Epithelial cell of proximal tubule (primary cell): Measurements from ENCODE around the gene CLEC17A. TPM values are rescaled to one million over a fixed set of nuclear protein-coding genes. Genes with fewer than 3 reads are reported as not detected.

Source experiments
- DNase-seq: peaks from one replicate; pipeline ENCODE4 v3.0.0-alpha.2; 2011; ENCODE audit warnings: low read depth
- H3K4me3 ChIP-seq: 2 replicates; pipeline ENCODE4 v1.5.1; 2011; ENCODE audit warnings: low read depth, mild to moderate bottlenecking, low read length
- CTCF ChIP-seq: conservative IDR thresholded peaks from 2 replicates; pipeline ENCODE4 v1.5.1; 2012; ENCODE audit warnings: low read depth, mild to moderate bottlenecking, low read length
- total RNA-seq: library from RNA; depleted of rRNA; stranded (reverse); fragments of >200 nt; gene quantifications from 2 replicates; pipeline ENCODE4 v1.2.3, GENCODE V29; 2015

The CLEC17A gene
- total RNA-seq, 1 donor from 2014 or later, result not detected

DNA sequence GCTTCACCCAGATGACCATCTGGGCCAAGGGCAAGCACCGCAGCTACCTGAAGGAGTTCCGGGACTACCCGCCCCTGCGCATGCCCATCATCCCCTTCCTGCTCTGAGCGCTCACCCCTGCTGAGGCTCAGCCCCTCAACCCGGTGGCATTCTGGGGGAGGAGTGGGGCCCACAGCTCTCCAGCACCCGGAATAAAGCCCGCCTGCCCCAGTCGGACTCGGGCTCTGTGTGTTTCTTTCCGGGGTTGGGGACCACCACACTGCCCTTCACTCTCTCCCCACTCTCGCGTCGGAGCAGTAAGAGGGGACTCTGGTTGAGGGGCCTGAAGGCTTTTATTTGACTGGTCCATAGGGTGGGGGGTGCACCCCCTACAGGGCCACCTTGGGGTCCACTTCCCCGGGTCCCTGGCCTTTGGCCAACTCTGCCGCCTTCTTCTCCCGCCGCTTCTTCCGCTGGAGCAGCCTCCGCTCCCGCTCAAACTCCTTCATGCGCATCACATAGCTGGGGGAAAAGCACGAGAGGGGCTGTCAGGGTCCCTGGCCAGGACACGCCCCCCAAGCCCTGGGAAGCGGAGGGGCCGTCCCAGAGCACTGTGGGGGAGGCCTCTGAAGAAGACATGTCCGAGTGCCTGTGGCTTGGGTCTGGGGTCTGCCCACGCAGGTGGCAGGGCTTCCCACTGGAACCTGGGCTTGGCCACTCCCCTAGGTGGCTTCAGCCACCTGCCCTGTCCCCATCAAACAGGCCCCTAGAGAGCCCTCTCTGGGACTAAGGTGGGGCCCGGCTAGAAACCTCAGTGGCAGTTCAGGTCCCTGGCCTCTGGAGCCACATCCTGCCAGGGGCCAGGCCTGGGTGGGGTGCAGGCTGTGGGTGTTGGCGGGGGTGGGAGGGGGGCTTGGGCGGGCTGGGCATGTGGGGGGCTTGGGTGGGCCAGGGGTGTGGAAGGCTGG is 16.8 kb upstream of the CLEC17A start:
- DNase-seq, result no peak
- TF ChIP-seq CTCF, result no peak

GRCh38 chr19:14566712-14567077 is 16.2 kb upstream of the CLEC17A start:
- no peak overlapping the region for H3K4me3 ChIP-seq
- no peak for TF ChIP-seq CTCF
- no peak for DNase-seq

More for the DNA sequence above, 16.8 kb upstream of the CLEC17A start:
- no peak overlapping the region for H3K4me3 ChIP-seq

DNA sequence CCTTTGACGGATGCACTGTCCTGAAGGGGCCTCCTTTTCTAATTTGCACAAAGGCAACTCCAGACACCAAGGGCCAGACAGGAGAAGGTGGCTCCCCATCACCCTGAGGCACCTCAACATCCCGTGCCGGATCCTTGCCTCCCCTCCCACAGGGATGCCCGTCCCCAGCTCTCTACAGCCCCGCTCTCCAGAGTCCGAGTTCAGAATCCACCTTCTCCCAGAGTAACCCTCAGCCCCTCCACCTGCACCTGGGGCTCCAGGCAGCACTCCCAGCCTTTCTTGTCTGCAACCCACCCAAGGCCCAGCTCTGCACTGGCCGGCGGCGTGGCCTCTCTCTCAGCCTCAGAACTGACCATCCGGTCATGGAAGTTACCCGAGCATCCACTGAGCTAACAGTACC is 15.8 kb upstream of the CLEC17A start:
- no peak for DNase-seq
- H3K4me3 ChIP-seq, result no peak overlapping the region
- TF ChIP-seq CTCF, result no peak

GRCh38 chr19:14570864-14571527 is 11.9 kb upstream of the CLEC17A start:
- no peak for TF ChIP-seq CTCF
- H3K4me3 ChIP-seq, result peak overlapping the region; percentile 100
- no peak for DNase-seq

DNA sequence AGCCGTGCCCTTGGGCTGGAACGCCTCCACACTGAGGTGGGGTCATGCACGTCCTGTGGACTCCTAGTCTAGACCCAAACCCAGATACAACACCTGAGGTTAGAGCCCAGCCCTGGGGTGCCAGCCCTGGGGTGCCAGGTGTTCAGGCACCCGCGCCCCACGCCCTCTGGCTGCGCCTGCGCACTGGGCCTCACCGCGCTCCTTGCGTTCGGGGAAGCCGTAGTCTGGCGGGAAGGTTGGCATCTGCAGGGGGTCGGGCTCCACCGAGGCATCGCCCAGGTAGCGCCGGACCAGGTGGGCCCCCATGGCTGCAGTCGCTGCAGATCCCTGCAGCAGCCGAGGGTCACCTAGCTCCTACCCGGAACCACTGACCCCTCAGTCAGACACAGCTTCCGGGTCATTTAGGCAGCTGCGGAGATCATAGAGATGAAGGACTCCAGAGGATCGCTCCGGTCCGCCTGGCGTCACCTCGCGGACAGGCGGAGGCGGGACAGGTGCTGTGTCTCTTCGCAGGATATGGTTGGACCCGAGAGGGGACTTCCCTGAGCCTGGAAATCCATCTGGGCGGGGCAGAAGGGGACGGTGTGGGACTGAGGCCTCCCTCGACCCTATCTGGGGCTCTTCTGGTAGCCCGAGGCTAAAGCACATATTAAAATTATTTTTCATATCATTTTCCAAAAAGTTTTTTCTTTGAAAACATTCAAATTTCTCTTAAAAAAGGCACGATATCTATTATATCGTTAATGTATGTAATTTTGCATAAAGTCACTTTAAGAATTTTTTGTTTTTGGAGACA is 11.0 kb upstream of the CLEC17A start, which contains the start of gene NDUFB7:
TSS of gene NDUFB7 (minus strand) at position 372 of the 796 bp plus-strand sequence. CDS start at position 306, 66 bp downstream.
- DNase-seq, result peak; percentile 70
- TF ChIP-seq CTCF, result peak; percentile 68
- peak within 1 kb of the TSS; percentile 100 for H3K4me3 ChIP-seq

GRCh38 chr19:14575428-14575980 is 7.4 kb upstream of the CLEC17A start:
- no peak overlapping the region for H3K4me3 ChIP-seq
- TF ChIP-seq CTCF, result no peak
- no peak for DNase-seq
